ENCODE results near the gene GNAI3. TPM values are rescaled to one million over a fixed set of nuclear protein-coding genes. Genes with fewer than 3 reads are reported as not detected.

Gene GNAI3
- 1 to 10 TPM; 2.6 to 2.8 TPM for total RNA-seq

DNA sequence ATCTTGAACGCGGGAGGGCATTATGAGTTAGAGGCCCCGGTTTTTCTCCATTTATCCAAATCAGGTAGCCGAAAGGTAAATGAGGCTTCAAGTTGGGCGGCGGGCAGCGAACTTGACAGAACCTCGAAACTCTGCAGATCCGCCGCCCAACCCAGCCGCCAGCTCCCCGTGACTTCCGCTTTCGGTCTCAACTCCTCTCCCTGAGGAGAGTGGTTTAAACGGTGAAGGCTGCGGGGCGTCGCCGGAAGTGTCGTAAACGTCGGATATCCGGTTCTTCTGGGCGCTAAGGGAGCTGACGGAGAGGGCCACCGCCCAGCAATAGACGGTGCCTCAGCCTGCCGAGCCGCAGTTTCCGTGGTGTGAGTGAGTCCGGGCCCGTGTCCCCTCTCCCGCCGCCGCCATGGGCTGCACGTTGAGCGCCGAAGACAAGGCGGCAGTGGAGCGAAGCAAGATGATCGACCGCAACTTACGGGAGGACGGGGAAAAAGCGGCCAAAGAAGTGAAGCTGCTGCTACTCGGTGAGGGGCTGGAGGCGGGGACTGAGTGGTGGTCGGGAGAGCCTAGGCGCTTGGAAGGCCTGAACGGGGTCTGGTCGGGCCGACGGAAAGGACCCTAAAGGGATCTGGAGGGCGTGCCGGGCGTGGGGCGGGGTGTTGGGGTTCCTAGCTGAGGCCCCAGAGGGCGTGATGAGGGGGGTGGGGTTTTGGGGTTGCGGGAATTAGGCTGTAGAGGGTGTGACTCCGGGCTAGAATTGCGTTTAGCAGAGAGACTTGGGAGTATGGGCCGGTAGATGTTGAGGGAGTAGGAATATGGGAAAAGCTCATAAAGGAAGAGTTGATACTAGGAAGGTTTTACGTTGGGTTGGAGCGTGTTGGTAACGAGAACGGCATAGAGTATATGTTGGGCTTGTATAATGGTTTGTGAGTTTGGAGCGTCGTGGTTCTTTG is at the start of gene GNAI3:
GNAI3 (plus strand) TSS at position 295 of the 947 bp plus-strand sequence; CDS start at position 401, 106 bp downstream.
- H3K4me1 ChIP-seq, result peaks cover 0 to 39% of the 10 kb centered on the region in 2 donors

DNA sequence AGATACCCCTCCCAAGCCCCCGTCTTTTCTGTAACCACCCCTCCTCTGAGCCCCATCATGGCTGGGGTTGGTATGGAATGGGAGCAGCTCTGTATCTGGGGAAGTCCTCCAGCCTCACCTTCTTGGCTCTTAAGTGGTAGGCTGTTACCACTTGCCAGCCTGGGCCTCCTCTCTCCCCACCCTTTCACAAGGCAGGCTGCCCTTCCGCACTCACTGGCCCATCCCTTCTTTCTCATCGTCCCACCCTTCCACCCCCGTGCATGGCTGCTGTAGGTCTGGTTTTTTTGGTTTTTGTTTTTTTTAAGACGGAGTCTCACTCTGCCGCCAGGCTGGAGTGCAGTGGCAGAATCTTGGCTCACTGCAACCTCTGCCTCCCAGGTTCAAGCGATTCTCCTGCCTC is 49.3 kb upstream of the GNAI3 start:
- H3K27me3 ChIP-seq, result no peaks in the 10 kb centered on the region
- H3K4me3 ChIP-seq, result no peak overlapping the region
- no peaks in the 10 kb centered on the region for H3K9me3 ChIP-seq
- H3K27ac ChIP-seq, result no peak overlapping the region
- H3K4me1 ChIP-seq, result peaks cover 0 to 18% of the 10 kb centered on the region in 2 donors
- peaks cover 16% of the 10 kb centered on the region for H3K36me3 ChIP-seq
- TF ChIP-seq, protein P1, sequence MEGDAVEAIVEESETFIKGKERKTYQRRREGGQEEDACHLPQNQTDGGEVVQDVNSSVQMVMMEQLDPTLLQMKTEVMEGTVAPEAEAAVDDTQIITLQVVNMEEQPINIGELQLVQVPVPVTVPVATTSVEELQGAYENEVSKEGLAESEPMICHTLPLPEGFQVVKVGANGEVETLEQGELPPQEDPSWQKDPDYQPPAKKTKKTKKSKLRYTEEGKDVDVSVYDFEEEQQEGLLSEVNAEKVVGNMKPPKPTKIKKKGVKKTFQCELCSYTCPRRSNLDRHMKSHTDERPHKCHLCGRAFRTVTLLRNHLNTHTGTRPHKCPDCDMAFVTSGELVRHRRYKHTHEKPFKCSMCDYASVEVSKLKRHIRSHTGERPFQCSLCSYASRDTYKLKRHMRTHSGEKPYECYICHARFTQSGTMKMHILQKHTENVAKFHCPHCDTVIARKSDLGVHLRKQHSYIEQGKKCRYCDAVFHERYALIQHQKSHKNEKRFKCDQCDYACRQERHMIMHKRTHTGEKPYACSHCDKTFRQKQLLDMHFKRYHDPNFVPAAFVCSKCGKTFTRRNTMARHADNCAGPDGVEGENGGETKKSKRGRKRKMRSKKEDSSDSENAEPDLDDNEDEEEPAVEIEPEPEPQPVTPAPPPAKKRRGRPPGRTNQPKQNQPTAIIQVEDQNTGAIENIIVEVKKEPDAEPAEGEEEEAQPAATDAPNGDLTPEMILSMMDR (IDR thresholded peaks at IDR 0.05), result no peak
- no peak for DNase-seq (ENCODE audit: low spot score)

More for the DNA sequence above, at the start of gene GNAI3:
- no peaks in the 10 kb centered on the region for H3K9me3 ChIP-seq
- H3K36me3 ChIP-seq, result no peaks in the 10 kb centered on the region
- TF ChIP-seq, protein P1 (IDR thresholded peaks at IDR 0.05), result no peak
- H3K4me3 ChIP-seq, result peak within 1 kb of the TSS; percentile 89 to 97
- DNase-seq (ENCODE audit: low spot score), result peak; percentile 98
- H3K27ac ChIP-seq, result peak within 1 kb of the TSS; percentile 94 to 96
- H3K27me3 ChIP-seq, result no peaks in the 10 kb centered on the region

- peaks cover 0 to 12% of the 10 kb centered on the region in 2 donors for H3K4me1 ChIP-seq
- H3K27me3 ChIP-seq, result no peaks in the 10 kb centered on the region
- no peak for DNase-seq (ENCODE audit: low spot score)
- no peaks in the 10 kb centered on the region for H3K9me3 ChIP-seq
- no peak overlapping the region for H3K27ac ChIP-seq
- TF ChIP-seq, protein P1 (IDR thresholded peaks at IDR 0.05), result peak in 1 of 2 donors; percentile 34
- peaks cover 16% of the 10 kb centered on the region for H3K36me3 ChIP-seq
- no peak overlapping the region for H3K4me3 ChIP-seq
These were observed 48.5 kb upstream of the GNAI3 start for GRCh38 chr1:109499661-109500536.

- no peak for DNase-seq (ENCODE audit: low spot score)
- Histone ChIP-seq H3K9me3 (no peaks in the 10 kb centered on the region), H3K4me1 (peaks cover 0 to 10% of the 10 kb centered on the region in 2 donors), H3K36me3 (peaks cover 13% of the 10 kb centered on the region), H3K27me3 (no peaks in the 10 kb centered on the region), H3K4me3 (no peak overlapping the region), H3K27ac (no peak overlapping the region)
- TF ChIP-seq, protein P1 (IDR thresholded peaks at IDR 0.05), result no peak
These were observed 47.5 kb upstream of the GNAI3 start for GRCh38 chr1:109500941-109501381.

DNA sequence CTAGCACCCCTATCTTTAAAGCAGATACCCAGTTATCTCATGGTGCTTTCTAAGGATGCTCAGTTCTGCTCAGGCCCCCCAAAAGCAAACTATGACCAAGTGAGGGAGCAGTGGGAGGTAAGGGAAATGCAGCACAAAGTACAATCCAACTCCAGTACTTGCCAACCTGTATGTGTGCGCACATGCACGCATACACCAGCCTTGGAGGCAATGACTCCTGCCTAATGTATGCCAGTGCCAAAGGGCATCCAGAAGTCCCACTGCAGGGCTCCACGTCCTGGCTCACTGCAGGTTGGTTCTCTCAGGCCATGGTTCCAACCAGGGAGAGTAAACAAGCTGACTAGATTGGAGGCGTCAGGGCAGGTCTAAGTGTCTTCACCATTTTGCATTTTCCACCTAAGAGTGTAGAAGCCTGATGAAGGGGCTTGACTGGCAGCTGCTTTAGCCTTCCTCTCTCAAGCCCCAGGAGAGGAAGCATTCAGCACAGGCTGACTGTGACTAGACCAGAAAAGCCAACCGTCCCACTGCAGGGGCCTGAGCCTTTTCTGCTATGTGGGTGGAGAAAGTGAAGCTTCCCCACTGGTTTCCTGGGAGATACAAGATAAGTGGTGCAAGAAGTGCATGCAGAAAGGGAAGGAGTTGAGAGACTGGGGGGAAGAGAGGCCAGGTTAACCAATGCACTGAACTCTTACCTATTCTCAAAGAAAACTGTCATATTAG is 46.6 kb upstream of the GNAI3 start:
- Histone ChIP-seq H3K27ac (no peak overlapping the region), H3K4me1 (peaks cover 0 to 10% of the 10 kb centered on the region in 2 donors)
- no peak for DNase-seq (ENCODE audit: low spot score)

More for the DNA sequence above, 46.6 kb upstream of the GNAI3 start:
- Histone ChIP-seq H3K27me3 (no peaks in the 10 kb centered on the region), H3K36me3 (peaks cover 6% of the 10 kb centered on the region), H3K9me3 (no peaks in the 10 kb centered on the region), H3K4me3 (no peak overlapping the region)
- TF ChIP-seq, protein P1 (IDR thresholded peaks at IDR 0.05), result no peak
